Kidney epithelial cell (primary cell): ENCODE data around the gene RAP2A. TPM values are rescaled to one million over a fixed set of nuclear protein-coding genes. Genes with fewer than 3 reads are reported as not detected.

Experiments used
- DNase-seq: peaks from one replicate; pipeline ENCODE4 v3.0.0-alpha.2; 2010; ENCODE audit warnings: low read depth
- H3K27me3 ChIP-seq: 2 replicates; pipeline ENCODE4 v1.6.0; 2011; ENCODE audit warnings: low read length; ENCODE audit not compliant: control insufficient read depth, insufficient read depth
- H3K36me3 ChIP-seq: 2 replicates; pipeline ENCODE4 v1.5.1; 2011; ENCODE audit warnings: low read length; ENCODE audit not compliant: control insufficient read depth, insufficient read depth
- H3K4me3 ChIP-seq: 2 replicates; pipeline ENCODE4 v1.5.1; 2011; ENCODE audit warnings: low read depth, mild to moderate bottlenecking, control low read depth, low read length
- total RNA-seq: library from RNA; depleted of rRNA; stranded (reverse); fragments of >200 nt; gene quantifications from 2 replicates; pipeline ENCODE4 v1.2.3, GENCODE V29; 2015
- TF ChIP-seq, protein P1 (sequence below): IDR thresholded peaks from 2 replicates; pipeline ENCODE4 v1.5.1; 2011; ENCODE audit warnings: mild to moderate bottlenecking, moderate library complexity, low read length, control low read depth, inconsistent platforms; ENCODE audit not compliant: insufficient read depth, poor library complexity, severe bottlenecking

The RAP2A gene
- total RNA-seq, 1 donor from 2014 or later, result 18.9 TPM

GRCh38 chr13:97431171-97431764 is 2.7 kb upstream of the RAP2A start:
- Histone ChIP-seq H3K36me3 (no peaks in the 10 kb centered on the region), H3K27me3 (no peaks in the 10 kb centered on the region), H3K4me3 (no peak overlapping the region)
- TF ChIP-seq, protein P1, sequence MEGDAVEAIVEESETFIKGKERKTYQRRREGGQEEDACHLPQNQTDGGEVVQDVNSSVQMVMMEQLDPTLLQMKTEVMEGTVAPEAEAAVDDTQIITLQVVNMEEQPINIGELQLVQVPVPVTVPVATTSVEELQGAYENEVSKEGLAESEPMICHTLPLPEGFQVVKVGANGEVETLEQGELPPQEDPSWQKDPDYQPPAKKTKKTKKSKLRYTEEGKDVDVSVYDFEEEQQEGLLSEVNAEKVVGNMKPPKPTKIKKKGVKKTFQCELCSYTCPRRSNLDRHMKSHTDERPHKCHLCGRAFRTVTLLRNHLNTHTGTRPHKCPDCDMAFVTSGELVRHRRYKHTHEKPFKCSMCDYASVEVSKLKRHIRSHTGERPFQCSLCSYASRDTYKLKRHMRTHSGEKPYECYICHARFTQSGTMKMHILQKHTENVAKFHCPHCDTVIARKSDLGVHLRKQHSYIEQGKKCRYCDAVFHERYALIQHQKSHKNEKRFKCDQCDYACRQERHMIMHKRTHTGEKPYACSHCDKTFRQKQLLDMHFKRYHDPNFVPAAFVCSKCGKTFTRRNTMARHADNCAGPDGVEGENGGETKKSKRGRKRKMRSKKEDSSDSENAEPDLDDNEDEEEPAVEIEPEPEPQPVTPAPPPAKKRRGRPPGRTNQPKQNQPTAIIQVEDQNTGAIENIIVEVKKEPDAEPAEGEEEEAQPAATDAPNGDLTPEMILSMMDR, result no peak
- no peak for DNase-seq

- no peak for DNase-seq
- Histone ChIP-seq H3K4me3 (peak overlapping the region; percentile 65), H3K36me3 (no peaks in the 10 kb centered on the region), H3K27me3 (no peaks in the 10 kb centered on the region)
- TF ChIP-seq, protein P1, result no peak
These were observed 1.6 kb upstream of the RAP2A start for GRCh38 chr13:97432232-97432916.

- TF ChIP-seq, protein P1, result no peak
- H3K27me3 ChIP-seq, result no peaks in the 10 kb centered on the region
- H3K4me3 ChIP-seq, result peak overlapping the region; percentile 65
- peak; percentile 100 for DNase-seq
- no peaks in the 10 kb centered on the region for H3K36me3 ChIP-seq
These were observed 847 bp upstream of the RAP2A start for GRCh38 chr13:97432917-97433726.

DNA sequence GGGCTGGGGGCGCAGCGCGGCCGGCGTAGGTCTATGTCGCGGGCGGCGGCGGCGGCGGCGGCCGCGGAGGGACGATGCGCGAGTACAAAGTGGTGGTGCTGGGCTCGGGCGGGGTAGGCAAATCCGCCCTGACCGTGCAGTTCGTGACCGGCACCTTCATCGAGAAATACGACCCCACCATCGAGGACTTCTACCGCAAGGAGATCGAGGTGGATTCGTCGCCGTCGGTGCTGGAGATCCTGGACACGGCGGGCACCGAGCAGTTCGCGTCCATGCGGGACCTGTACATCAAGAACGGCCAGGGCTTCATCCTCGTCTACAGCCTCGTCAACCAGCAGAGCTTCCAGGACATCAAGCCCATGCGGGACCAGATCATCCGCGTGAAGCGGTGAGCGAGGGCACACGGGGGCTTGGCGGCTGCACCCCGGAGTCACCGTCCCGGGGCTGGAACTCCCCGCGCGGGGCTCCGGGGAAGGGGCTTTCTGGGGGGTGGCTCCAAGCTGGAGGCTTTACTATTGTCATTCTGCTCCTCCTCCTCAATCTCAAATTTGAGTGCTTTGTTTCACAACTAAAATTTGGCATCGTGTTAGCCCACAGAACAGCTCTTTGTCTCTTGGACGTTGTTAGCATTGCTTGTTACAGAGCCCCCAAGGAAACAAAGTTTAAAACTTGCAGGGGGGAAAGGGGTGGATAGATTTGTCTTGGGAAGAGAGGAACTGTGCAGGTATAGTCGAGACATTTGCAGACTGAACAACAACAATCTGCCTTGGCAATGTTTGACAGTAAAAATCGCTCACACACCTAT is 630 bp downstream of the RAP2A start:
- DNase-seq, result no peak
- TF ChIP-seq, protein P1, result no peak
- peak overlapping the region; percentile 62 for H3K4me3 ChIP-seq
- H3K27me3 ChIP-seq, result no peaks in the 10 kb centered on the region
- H3K36me3 ChIP-seq, result no peaks in the 10 kb centered on the region

DNA sequence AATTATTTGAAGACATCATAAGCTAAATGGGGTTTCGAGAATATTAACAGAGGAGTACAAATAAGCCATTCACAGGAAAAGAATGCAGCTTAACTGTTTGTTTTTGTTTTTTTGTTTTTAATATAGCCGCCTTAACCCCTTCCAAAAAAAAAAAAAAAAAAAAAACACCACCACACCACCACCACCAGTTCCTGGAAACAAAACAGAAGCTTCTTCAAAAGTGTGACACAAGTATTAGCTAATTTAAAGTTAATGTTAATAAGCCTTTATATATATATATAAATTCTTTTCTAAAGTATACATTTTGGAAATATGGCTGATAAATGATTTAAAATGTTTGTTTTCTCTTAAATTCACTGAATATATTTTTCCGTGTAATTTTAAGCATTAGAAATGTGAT is 1.4 kb downstream of the RAP2A start:
- H3K36me3 ChIP-seq, result no peaks in the 10 kb centered on the region
- no peaks in the 10 kb centered on the region for H3K27me3 ChIP-seq
- peak overlapping the region; percentile 62 for H3K4me3 ChIP-seq
- DNase-seq, result no peak
- TF ChIP-seq, protein P1, result no peak
